Liver (tissue), 9 donors: ENCODE results near the gene ERFL. TPM values are rescaled to one million over a fixed set of nuclear protein-coding genes. Genes with fewer than 3 reads are reported as not detected.

Experiments used
- DNase-seq: peaks from one replicate; pipeline ENCODE4 v3.0.0-alpha.2; 2017; ENCODE audit warnings: low spot score
- H3K27ac ChIP-seq, 2 donors: one replicate each; pipeline ENCODE4 v1.7.0; 2013; ENCODE audit warnings: inconsistent platforms in 2 of 2, low read length in 2 of 2, control low read depth in 1 of 2, low read depth in 1 of 2, mild to moderate bottlenecking in 1 of 2
- H3K27me3 ChIP-seq, 4 donors: one replicate each; pipeline versions ENCODE4 v1.6.1 to v1.7.0; 2013; ENCODE audit warnings: low read length in 3 of 4, inconsistent platforms in 1 of 4, mild to moderate bottlenecking in 1 of 4, moderate library complexity in 1 of 4; ENCODE audit not compliant: control insufficient read depth in 4 of 4, insufficient read depth in 4 of 4
- H3K36me3 ChIP-seq, 4 donors: one replicate each; pipeline versions ENCODE4 v1.6.1 to v1.7.0; 2013; ENCODE audit warnings: low read length in 3 of 4, mild to moderate bottlenecking in 3 of 4, low read depth in 1 of 4, moderate library complexity in 1 of 4; ENCODE audit not compliant: control insufficient read depth in 4 of 4, insufficient read depth in 3 of 4
- H3K4me1 ChIP-seq, 4 donors: one replicate each; pipeline versions ENCODE4 v1.6.1 to v1.7.0; 2013; ENCODE audit warnings: low read length in 3 of 4, mild to moderate bottlenecking in 3 of 4, moderate library complexity in 1 of 4; ENCODE audit not compliant: control insufficient read depth in 4 of 4, insufficient read depth in 4 of 4
- H3K4me3 ChIP-seq, 3 donors: one replicate each; pipeline versions ENCODE4 v1.6.1 to v1.7.0; 2013; ENCODE audit warnings: low read length in 3 of 3, control low read depth in 1 of 3, low read depth in 1 of 3, mild to moderate bottlenecking in 1 of 3
- H3K9ac ChIP-seq, 2 donors: one replicate each; pipeline ENCODE4 v1.7.0; 2013; ENCODE audit warnings: low read length in 2 of 2, mild to moderate bottlenecking in 2 of 2, moderate library complexity in 2 of 2, control low read depth in 1 of 2, low read depth in 1 of 2
- H3K9me3 ChIP-seq, 4 donors: one replicate each; pipeline versions ENCODE4 v1.6.1 to v1.7.0; 2013; ENCODE audit warnings: low read length in 3 of 4; ENCODE audit not compliant: control insufficient read depth in 4 of 4
- ATF3 ChIP-seq: IDR thresholded peaks from 2 replicates; pipeline ENCODE4 v1.6.1; 2016; ENCODE audit warnings: antibody characterized with exemption
- CTCF ChIP-seq: fragments of 150-350 bp; IDR thresholded peaks from 2 replicates; pipeline ENCODE4 v1.5.1; 2017; ENCODE audit warnings: improper control_type of control experiment, low read depth, low read length; ENCODE audit not compliant: missing input control
- EGR1 ChIP-seq, 2 donors: IDR thresholded peaks; 2 replicates each; pipeline ENCODE4 v1.6.1; 2016 to 2018; ENCODE audit warnings: antibody characterized with exemption in 2 of 2, low read depth in 2 of 2
- FOXA1 ChIP-seq: IDR thresholded peaks from 2 replicates; pipeline ENCODE4 v1.6.1; 2016; ENCODE audit warnings: antibody characterized with exemption
- FOXA2 ChIP-seq: IDR thresholded peaks from 2 replicates; pipeline ENCODE4 v1.6.1; 2016; ENCODE audit warnings: antibody characterized with exemption
- GABPA ChIP-seq, 2 donors: IDR thresholded peaks in 1 of 2; conservative IDR thresholded peaks in 1 of 2; 2 replicates each; pipeline ENCODE4 v1.6.1; 2016; ENCODE audit warnings: antibody characterized with exemption in 2 of 2, mild to moderate bottlenecking in 1 of 2, moderate library complexity in 1 of 2
- HNF4A ChIP-seq, 2 donors: conservative IDR thresholded peaks; 2 replicates each; pipeline ENCODE4 v1.6.1; 2016; ENCODE audit warnings: antibody characterized with exemption in 2 of 2, mild to moderate bottlenecking in 2 of 2
- HNF4G ChIP-seq: IDR thresholded peaks from 2 replicates; pipeline ENCODE4 v1.6.1; 2016; ENCODE audit warnings: antibody characterized with exemption
- JUND ChIP-seq, 2 donors: IDR thresholded peaks; 2 replicates each; pipeline ENCODE4 v1.6.1; 2016; ENCODE audit warnings: antibody characterized with exemption in 2 of 2
- MAX ChIP-seq: IDR thresholded peaks from 2 replicates; pipeline ENCODE4 v1.6.1; 2016; ENCODE audit warnings: antibody characterized with exemption
- RAD21 ChIP-seq, 2 donors: IDR thresholded peaks; 2 replicates each; pipeline ENCODE4 v1.6.1; 2016; ENCODE audit warnings: antibody characterized with exemption in 2 of 2, mild to moderate bottlenecking in 2 of 2
- REST ChIP-seq: IDR thresholded peaks from 2 replicates; pipeline ENCODE4 v1.6.1; 2016; ENCODE audit warnings: antibody characterized with exemption, mild to moderate bottlenecking
- RXRA ChIP-seq, 2 donors: IDR thresholded peaks; 2 replicates each; pipeline ENCODE4 v1.6.1; 2017 to 2018; ENCODE audit warnings: antibody characterized with exemption in 2 of 2, mild to moderate bottlenecking in 1 of 2
- TAF1 ChIP-seq: conservative IDR thresholded peaks from 2 replicates; pipeline ENCODE4 v1.6.1; 2016; ENCODE audit warnings: antibody characterized with exemption, mild to moderate bottlenecking
- YY1 ChIP-seq: IDR thresholded peaks from 2 replicates; pipeline ENCODE4 v1.6.1; 2016; ENCODE audit warnings: antibody characterized with exemption, mild to moderate bottlenecking
- ZBTB33 ChIP-seq: IDR thresholded peaks from 2 replicates; pipeline ENCODE4 v1.6.1; 2016; ENCODE audit warnings: antibody characterized with exemption
- WGBS: extraction: QIAGEN DNeasy Blood & Tissue Kit; methylation state at CpG from one replicate; pipeline ENCODE4 v1.1.7; 2013; 5-methylcytosine and 5-hydroxymethylcytosine counted together
- polyA plus RNA-seq, 2 donors: library from polyadenylated mRNA; stranded (reverse) in 1 of 2; unstranded in 1 of 2; fragments of 200-250 nt in 1 of 2; fragments of >200 nt in 1 of 2; fragmentation: Nextera tagmentation in 1 of 2; extraction: Ambion mirVana in 1 of 2; gene quantifications; one replicate each; pipeline versions ENCODE4 v1.2.1 to v1.2.3, GENCODE V29; 2013 to 2015
- total RNA-seq, 2 donors: library from RNA; depleted of rRNA; stranded (reverse); fragments of >200 nt; gene quantifications; one replicate each; pipeline ENCODE4 v1.2.3, GENCODE V29; 2014
- donor health status: healthy.
- donor health status: healthy.
- donor health status: healthy.
- donor health status: healthy.
- donor health status: healthy.

ERFL gene
- total and polyA plus RNA-seq, 4 donors, result not detected

- TF ChIP-seq JUND (IDR thresholded peaks at IDR 0.05) (no peak), MAX (no peak), RAD21 (IDR thresholded peaks at IDR 0.05) (no peak), GABPA (IDR thresholded peaks at IDR 0.05 in 1 of 2, conservative IDR thresholded peaks at IDR 0.05 in 1 of 2) (no peak), HNF4G (no peak), FOXA2 (no peak), ZBTB33 (no peak), EGR1 (IDR thresholded peaks at IDR 0.05; ENCODE audit: low read depth in 2 of 2) (no peak), TAF1 (no peak), CTCF (no peak), REST (no peak), HNF4A (conservative IDR thresholded peaks at IDR 0.05) (no peak), RXRA (IDR thresholded peaks at IDR 0.05) (no peak), ATF3 (no peak), FOXA1 (no peak)
- Histone ChIP-seq H3K27me3 (no peaks in the 10 kb centered on the region), H3K4me1 (peaks cover 0 to 7% (median 4%) of the 10 kb centered on the region in 4 donors), H3K4me3 (no peak overlapping the region), H3K9me3 (no peaks in the 10 kb centered on the region), H3K27ac (no peak overlapping the region), H3K36me3 (peaks cover 24 to 82% (median 28%) of the 10 kb centered on the region in 4 donors), H3K9ac (no peak overlapping the region)
- no peak for DNase-seq
- 91% methylated on average over 21 of the region's 21 CpGs for whole genome bisulfite sequencing
These were observed 26.4 kb downstream of the ERFL start for GRCh38 chr19:41901707-41902360.

- H3K9ac ChIP-seq, result no peak overlapping the region
- H3K9me3 ChIP-seq, result no peaks in the 10 kb centered on the region
- TF ChIP-seq EGR1 (IDR thresholded peaks at IDR 0.05; ENCODE audit: low read depth in 2 of 2), result no peak
- no peak for TF ChIP-seq JUND (IDR thresholded peaks at IDR 0.05)
- TF ChIP-seq YY1, result no peak
- no peak for TF ChIP-seq HNF4G
- TF ChIP-seq REST, result no peak
- TF ChIP-seq TAF1, result no peak
- no peak for TF ChIP-seq FOXA2
- DNase-seq, result no peak
- no peak overlapping the region for H3K27ac ChIP-seq
- H3K27me3 ChIP-seq, result no peaks in the 10 kb centered on the region
- H3K4me1 ChIP-seq, result no peaks in the 10 kb centered on the region
- 94% methylated on average over 15 of the region's 15 CpGs for WGBS
- H3K36me3 ChIP-seq, result peaks cover 17 to 76% (median 26%) of the 10 kb centered on the region in 4 donors
- H3K4me3 ChIP-seq, result no peak overlapping the region
These were observed 30.0 kb downstream of the ERFL start for GRCh38 chr19:41898235-41898634.
